ENCODE data around the gene YPEL3. TPM values are rescaled to one million over a fixed set of nuclear protein-coding genes. Genes with fewer than 3 reads are reported as not detected.
A peak's percentile ranks its signal among the peaks of the same experiment; 100 is the strongest.

The YPEL3 gene
- total and polyA plus RNA-seq, 2 experiments from 2014 or later, result 107 to 115 TPM

- DNase-seq (ENCODE audit: low read depth in 1 of 2, low spot score in 1 of 2), result peak in 1 of 2 donors; percentile 30
- H3K9me3 ChIP-seq (ENCODE audit: low read depth), result no peaks in the 10 kb centered on the region
- TF ChIP-seq, protein P1, sequence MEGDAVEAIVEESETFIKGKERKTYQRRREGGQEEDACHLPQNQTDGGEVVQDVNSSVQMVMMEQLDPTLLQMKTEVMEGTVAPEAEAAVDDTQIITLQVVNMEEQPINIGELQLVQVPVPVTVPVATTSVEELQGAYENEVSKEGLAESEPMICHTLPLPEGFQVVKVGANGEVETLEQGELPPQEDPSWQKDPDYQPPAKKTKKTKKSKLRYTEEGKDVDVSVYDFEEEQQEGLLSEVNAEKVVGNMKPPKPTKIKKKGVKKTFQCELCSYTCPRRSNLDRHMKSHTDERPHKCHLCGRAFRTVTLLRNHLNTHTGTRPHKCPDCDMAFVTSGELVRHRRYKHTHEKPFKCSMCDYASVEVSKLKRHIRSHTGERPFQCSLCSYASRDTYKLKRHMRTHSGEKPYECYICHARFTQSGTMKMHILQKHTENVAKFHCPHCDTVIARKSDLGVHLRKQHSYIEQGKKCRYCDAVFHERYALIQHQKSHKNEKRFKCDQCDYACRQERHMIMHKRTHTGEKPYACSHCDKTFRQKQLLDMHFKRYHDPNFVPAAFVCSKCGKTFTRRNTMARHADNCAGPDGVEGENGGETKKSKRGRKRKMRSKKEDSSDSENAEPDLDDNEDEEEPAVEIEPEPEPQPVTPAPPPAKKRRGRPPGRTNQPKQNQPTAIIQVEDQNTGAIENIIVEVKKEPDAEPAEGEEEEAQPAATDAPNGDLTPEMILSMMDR (IDR thresholded peaks at IDR 0.05; ENCODE audit: low read depth, low read length), result peak; percentile 58
- H3K4me3 ChIP-seq, result no peak overlapping the region
- peaks cover 55% of the 10 kb centered on the region for H3K36me3 ChIP-seq
- peaks cover 16% of the 10 kb centered on the region for H3K4me1 ChIP-seq (ENCODE audit: low read depth)
- no peaks in the 10 kb centered on the region for H3K27me3 ChIP-seq
- H3K27ac ChIP-seq, result peak overlapping the region; percentile 69
Measured at GRCh38 chr16:30068750-30069610, 27.0 kb downstream of the YPEL3 start.

DNA sequence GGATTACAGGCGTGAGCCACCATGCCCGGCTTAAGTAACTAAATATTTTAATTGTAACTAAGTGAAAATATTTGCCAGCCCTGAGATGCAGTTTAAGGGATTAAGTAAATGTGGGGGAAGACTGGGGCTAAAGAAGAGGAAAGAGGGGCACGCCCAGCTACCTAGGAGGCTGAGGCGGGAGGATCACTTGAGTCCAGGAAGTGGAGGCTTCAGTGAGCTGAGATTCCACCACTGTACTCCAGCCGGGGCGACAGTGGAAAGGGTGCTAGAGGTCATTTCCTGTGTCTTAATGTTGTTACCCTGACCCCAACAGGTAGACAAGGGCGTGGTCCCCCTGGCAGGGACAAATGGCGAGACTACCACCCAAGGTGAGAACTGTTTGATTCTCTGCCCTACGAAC is 27.7 kb downstream of the YPEL3 start:
- Histone ChIP-seq H3K27ac (peak overlapping the region; percentile 69), H3K4me3 (no peak overlapping the region), H3K27me3 (no peaks in the 10 kb centered on the region), H3K4me1 (ENCODE audit: low read depth) (peaks cover 22% of the 10 kb centered on the region), H3K9me3 (ENCODE audit: low read depth) (no peaks in the 10 kb centered on the region), H3K36me3 (peaks cover 55% of the 10 kb centered on the region)
- DNase-seq (ENCODE audit: low read depth in 1 of 2, low spot score in 1 of 2), result no peak
- TF ChIP-seq, protein P1 (IDR thresholded peaks at IDR 0.05; ENCODE audit: low read depth, low read length), result no peak

GRCh38 chr16:30067584-30067916 is 28.5 kb downstream of the YPEL3 start:
- no peak for DNase-seq (ENCODE audit: low read depth in 1 of 2, low spot score in 1 of 2)
- Histone ChIP-seq H3K4me3 (peak overlapping the region; percentile 85), H3K4me1 (ENCODE audit: low read depth) (peaks cover 28% of the 10 kb centered on the region), H3K27ac (peak overlapping the region; percentile 57), H3K9me3 (ENCODE audit: low read depth) (no peaks in the 10 kb centered on the region), H3K27me3 (no peaks in the 10 kb centered on the region), H3K36me3 (peaks cover 55% of the 10 kb centered on the region)
- TF ChIP-seq, protein P1 (IDR thresholded peaks at IDR 0.05; ENCODE audit: low read depth, low read length), result no peak

GRCh38 chr16:30066761-30067583 is 29.0 kb downstream of the YPEL3 start:
- peak overlapping the region; percentile 92 for H3K27ac ChIP-seq
- TF ChIP-seq, protein P1 (IDR thresholded peaks at IDR 0.05; ENCODE audit: low read depth, low read length), result no peak
- peaks cover 28% of the 10 kb centered on the region for H3K4me1 ChIP-seq (ENCODE audit: low read depth)
- H3K4me3 ChIP-seq, result peak overlapping the region; percentile 85
- H3K9me3 ChIP-seq (ENCODE audit: low read depth), result no peaks in the 10 kb centered on the region
- DNase-seq (ENCODE audit: low read depth in 1 of 2, low spot score in 1 of 2), result no peak
- H3K36me3 ChIP-seq, result peaks cover 50% of the 10 kb centered on the region
- H3K27me3 ChIP-seq, result no peaks in the 10 kb centered on the region

- H3K4me1 ChIP-seq (ENCODE audit: low read depth), result peaks cover 34% of the 10 kb centered on the region
- DNase-seq (ENCODE audit: low read depth in 1 of 2, low spot score in 1 of 2), result peak; percentile 37 to 72
- H3K27ac ChIP-seq, result peak overlapping the region; percentile 92
- no peaks in the 10 kb centered on the region for H3K9me3 ChIP-seq (ENCODE audit: low read depth)
- TF ChIP-seq, protein P1 (IDR thresholded peaks at IDR 0.05; ENCODE audit: low read depth, low read length), result no peak
- no peaks in the 10 kb centered on the region for H3K27me3 ChIP-seq
- H3K4me3 ChIP-seq, result peak overlapping the region; percentile 85
- peaks cover 42% of the 10 kb centered on the region for H3K36me3 ChIP-seq
Measured at GRCh38 chr16:30065943-30066760, 29.9 kb downstream of the YPEL3 start.

Data from cardiac muscle cell (in vitro differentiated cells and primary cell).